Endothelial cell of umbilical vein (primary cell): ENCODE results near the gene SHISA8. TPM values are rescaled to one million over a fixed set of nuclear protein-coding genes. Genes with fewer than 3 reads are reported as not detected.

Experiments used
- BruUV-seq: library from RNA; stranded (reverse); fragments of 400-500 nt; replicated peaks from 2 replicates; lab custom pipeline; 2021; lab: Mats Ljungman, UMichigan
- CTCF ChIA-PET: fragments of 300-600, 350-600 bp; sonication (Branson Sonifier 250); formaldehyde crosslinking; loops from one replicate; lab custom pipeline; 2021; ENCODE audit warnings: antibody characterized with exemption, inconsistent platforms; lab: Charles Lee
- POLR2A ChIA-PET: fragments of 300-600, 350-600 bp; sonication (Branson Sonifier 250); formaldehyde crosslinking; loops from one replicate; lab custom pipeline; 2021; ENCODE audit warnings: antibody characterized with exemption, inconsistent platforms; lab: Charles Lee
- DNase-seq: peaks from one replicate; pipeline ENCODE4 v3.0.0-alpha.2; 2011; ENCODE audit warnings: low read depth, low spot score
- FAIRE-seq: peaks from 2 replicates; lab custom pipeline; 2011; peaks lifted over from hg19 to GRCh38; lab: Jason Lieb, UNC
- H2AFZ ChIP-seq: 2 replicates; pipeline ENCODE4 v1.6.0; 2012; ENCODE audit warnings: low read depth, low read length, control low read depth, inconsistent platforms
- H3K27ac ChIP-seq: 2 replicates; pipeline ENCODE4 v1.5.1; 2011; ENCODE audit warnings: low read depth, mild to moderate bottlenecking, control low read depth, low read length, moderate library complexity; ENCODE audit not compliant: insufficient read depth
- H3K27me3 ChIP-seq, 2 experiments: 2 replicates each; pipeline versions ENCODE4 v1.6.0 to v1.6.1; 2011; ENCODE audit warnings: low read length in 2 of 2, mixed read lengths in 1 of 2; ENCODE audit not compliant: control insufficient read depth in 2 of 2, insufficient read depth in 2 of 2
- H3K36me3 ChIP-seq, 2 experiments: 2 replicates in 1 of 2; 3 replicates in 1 of 2; pipeline ENCODE4 v1.5.1; 2011; ENCODE audit warnings: low read length in 2 of 2, mild to moderate bottlenecking in 1 of 2, moderate library complexity in 1 of 2; ENCODE audit not compliant: control insufficient read depth in 2 of 2, insufficient read depth in 2 of 2; ENCODE audit errors: extremely low read depth in 1 of 2
- H3K4me1 ChIP-seq: 3 replicates; pipeline ENCODE4 v1.5.1; 2011; ENCODE audit warnings: mild to moderate bottlenecking, low read length; ENCODE audit not compliant: control insufficient read depth, insufficient read depth; ENCODE audit errors: extremely low read depth
- H3K4me2 ChIP-seq: 2 replicates; pipeline ENCODE4 v1.6.1; 2011; ENCODE audit warnings: low read length, control low read depth, mixed read lengths; ENCODE audit not compliant: insufficient read depth
- H3K4me3 ChIP-seq, 3 experiments: fragments of 200-600 bp in 1 of 3; sonication (generic), shearing (Covaris generic) in 1 of 3; replicated peaks in 1 of 3; 2 replicates each; pipeline ENCODE4 v1.5.1; 2011 to 2016; ENCODE audit warnings: control low read depth in 3 of 3, low read length in 3 of 3, mild to moderate bottlenecking in 2 of 3, inconsistent platforms in 1 of 3, low read depth in 1 of 3, moderate library complexity in 1 of 3; ENCODE audit not compliant: insufficient read depth in 1 of 3
- H3K79me2 ChIP-seq: 2 replicates; pipeline ENCODE4 v1.6.0; 2012; ENCODE audit warnings: low read length, inconsistent platforms; ENCODE audit not compliant: control insufficient read depth, insufficient read depth
- H3K9ac ChIP-seq: replicated peaks from 2 replicates; pipeline ENCODE3; 2011; ENCODE audit warnings: low read length, control low read depth; ENCODE audit not compliant: insufficient read depth; ENCODE audit errors: extremely low read depth
- H3K9me1 ChIP-seq: replicated peaks from 3 replicates; pipeline ENCODE4 v1.6.0; 2011; ENCODE audit warnings: mild to moderate bottlenecking, low read length; ENCODE audit not compliant: control insufficient read depth, insufficient read depth; ENCODE audit errors: extremely low read depth
- H3K9me3 ChIP-seq: replicated peaks from 2 replicates; pipeline ENCODE4 v1.5.1; 2012; ENCODE audit warnings: low read length, inconsistent platforms; ENCODE audit not compliant: control insufficient read depth, insufficient read depth
- H4K20me1 ChIP-seq: replicated peaks from 2 replicates; pipeline ENCODE3; 2011; ENCODE audit warnings: mild to moderate bottlenecking, low read length; ENCODE audit not compliant: control insufficient read depth, insufficient read depth; ENCODE audit errors: extremely low read depth
- CTCF ChIP-seq, 2 donors: IDR thresholded peaks; 1 replicate in 1 of 2; 2 replicates in 1 of 2; pipeline ENCODE4 v1.5.1; 2011; ENCODE audit warnings: low read length in 2 of 2, mild to moderate bottlenecking in 2 of 2, moderate library complexity in 2 of 2, control low read depth in 1 of 2, inconsistent platforms in 1 of 2, low read depth in 1 of 2; ENCODE audit not compliant: insufficient read depth in 1 of 2; ENCODE audit errors: extremely low read depth in 1 of 2
- EZH2 ChIP-seq: IDR thresholded peaks from 2 replicates; pipeline ENCODE4 v1.6.1; 2012; ENCODE audit warnings: borderline replicate concordance, low read depth, mild to moderate bottlenecking, moderate library complexity, low read length, inconsistent platforms; ENCODE audit not compliant: severe bottlenecking
- FOS ChIP-seq: IDR thresholded peaks from 2 replicates; pipeline ENCODE4 v1.6.1; 2011; ENCODE audit warnings: mild to moderate bottlenecking, low read length, moderate library complexity, borderline replicate concordance; ENCODE audit not compliant: insufficient read depth
- GATA2 ChIP-seq: IDR thresholded peaks from 2 replicates; pipeline ENCODE4 v1.7.0; 2011; ENCODE audit warnings: low read depth, mild to moderate bottlenecking, moderate library complexity, mixed read lengths, low read length; ENCODE audit not compliant: insufficient read length, insufficient read depth
- JUN ChIP-seq: IDR thresholded peaks from 2 replicates; pipeline ENCODE4 v1.6.1; 2011; ENCODE audit warnings: borderline replicate concordance, low read depth; ENCODE audit not compliant: insufficient read length, insufficient read depth
- MAX ChIP-seq: IDR thresholded peaks from 2 replicates; pipeline ENCODE4 v1.6.1; 2011; ENCODE audit not compliant: insufficient read depth, insufficient read length
- MYC ChIP-seq: IDR thresholded peaks from one replicate; pipeline ENCODE4 v1.6.1; 2011; ENCODE audit warnings: mild to moderate bottlenecking, low read depth, low read length
- POLR2A ChIP-seq: IDR thresholded peaks from 2 replicates; pipeline ENCODE4 v1.6.1; 2012; ENCODE audit warnings: low read depth, mild to moderate bottlenecking, control low read depth, low read length
- POLR2AphosphoS5 ChIP-seq: IDR thresholded peaks from 2 replicates; pipeline ENCODE4 v1.6.1; 2012; ENCODE audit warnings: low read depth, mild to moderate bottlenecking, control low read depth, low read length, moderate library complexity; ENCODE audit not compliant: insufficient read depth
- dilution Hi-C: fragments of 300-500 bp; cut with MboI; formaldehyde crosslinking; loops from one replicate; pipeline ENCODE4 v1.15.0; 2019; ENCODE audit warnings: low sequenced_read_pairs; ENCODE audit not compliant: extremely low pct_ligation_motif_present
- intact Hi-C: fragments of 100-400 bp; cut with micrococcal nuclease; formaldehyde crosslinking; loops from one replicate; pipeline ENCODE4 v1.10.0; 2022
- polyA plus RNA-seq, 4 experiments: library from polyadenylated mRNA; depleted of rRNA in 3 of 4; stranded (reverse) in 3 of 4; unstranded in 1 of 4; fragments of >200 nt; gene quantifications; 2 replicates each; pipeline versions ENCODE4 v1.2.1 to v1.2.3, GENCODE V29; 2011 to 2012; ENCODE audit warnings: missing spikeins in 1 of 4
- total RNA-seq: library from RNA; stranded (reverse); gene quantifications from 2 replicates; pipeline ENCODE4 v1.2.3, GENCODE V29; 2021

Gene SHISA8
- total and polyA plus RNA-seq, 2 donors (not counting 3 experiments of a cell fraction or from before 2014, with no cell fraction given) = not detected

- H3K4me3 ChIP-seq = no peak overlapping the region
- ChIA-PET POLR2A (no interaction called here), CTCF (interaction anchor here (1.3 kb wide), 1 partner anchor 9 kb away, joined by 4 read pairs; no protein-coding TSS in a partner anchor)
- H3K4me1 ChIP-seq = no peaks in the 10 kb centered on the region
- H3K36me3 ChIP-seq = peaks cover 0 to 2% of the 10 kb centered on the region in 2 experiments
- BruUV-seq = no TSS peak
- no peak overlapping the region for H3K27ac ChIP-seq
- no peaks in the 10 kb centered on the region for H3K9me1 ChIP-seq
- intact Hi-C loops = no loop called here
- no peak overlapping the region for H3K9ac ChIP-seq
- no peaks in the 10 kb centered on the region for H3K27me3 ChIP-seq
- DNase-seq (no peak), FAIRE-seq (no peak)
- no peaks in the 10 kb centered on the region for H3K9me3 ChIP-seq
- H3K4me2 ChIP-seq = no peak overlapping the region
- dilution Hi-C loops = no loop called here
- no peaks in the 10 kb centered on the region for H3K79me2 ChIP-seq
- H2AFZ ChIP-seq = no peak overlapping the region
- no peaks in the 10 kb centered on the region for H4K20me1 ChIP-seq
- TF ChIP-seq JUN = no peak
- no peak for TF ChIP-seq CTCF (IDR thresholded peaks at IDR 0.05; ENCODE audit: extremely low read depth in 1 of 2, insufficient read depth in 1 of 2, low read depth in 1 of 2, low read length in 2 of 2)
- no peak for TF ChIP-seq FOS
- no peak for TF ChIP-seq EZH2
- no peak for TF ChIP-seq GATA2
- no peak for TF ChIP-seq MAX
- TF ChIP-seq POLR2A = no peak
- no peak for TF ChIP-seq POLR2AphosphoS5
- TF ChIP-seq MYC = no peak
Measured at GRCh38 chr22:41934284-41935014, 19.6 kb upstream of the SHISA8 start.
